Fibroblast of skin of left quadriceps (primary cell): ENCODE results near the gene LMBR1.
A peak's percentile ranks its signal among the peaks of the same experiment; 100 is the strongest.
"Not testable (repeated sequence)": the region's sequence is repeated elsewhere in the genome, so short reads cannot be mapped to it uniquely, and the experiment has no call there.

Experiments
- DNase-seq, 2 experiments: peaks; one replicate each; pipeline ENCODE4 v3.0.0-alpha.2; 2013; ENCODE audit warnings: low read depth in 2 of 2

LMBR1 gene

GRCh38 chr7:156906200-156906649 is 13.2 kb upstream of the LMBR1 start:
- peak in 1 of 2 experiments; percentile 29 for DNase-seq

GRCh38 chr7:156903232-156903909 is 10.4 kb upstream of the LMBR1 start:
- no peak for DNase-seq

- not testable (repeated sequence) for DNase-seq
Observed at GRCh38 chr7:156900093-156900492, 7.1 kb upstream of the LMBR1 start.

DNA sequence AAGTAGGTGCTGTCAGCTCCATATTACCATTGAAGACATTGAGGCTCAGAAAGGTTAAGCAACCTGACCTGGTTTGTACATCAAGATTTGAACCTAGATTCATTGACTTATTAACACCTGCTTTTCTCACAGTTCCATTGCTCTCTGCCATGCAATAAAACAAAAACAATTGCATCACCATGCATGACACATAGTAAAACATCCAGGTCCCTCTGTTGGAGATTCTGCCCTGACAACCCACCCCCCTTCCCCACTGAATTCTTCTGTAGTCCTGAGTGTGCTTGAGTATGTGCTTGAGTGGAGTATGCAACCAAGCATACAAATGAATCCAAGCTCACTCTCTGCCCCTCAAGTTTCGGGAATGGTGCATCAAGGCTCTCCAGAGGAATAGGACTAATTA is 6.0 kb upstream of the LMBR1 start:
- no peak for DNase-seq

DNA sequence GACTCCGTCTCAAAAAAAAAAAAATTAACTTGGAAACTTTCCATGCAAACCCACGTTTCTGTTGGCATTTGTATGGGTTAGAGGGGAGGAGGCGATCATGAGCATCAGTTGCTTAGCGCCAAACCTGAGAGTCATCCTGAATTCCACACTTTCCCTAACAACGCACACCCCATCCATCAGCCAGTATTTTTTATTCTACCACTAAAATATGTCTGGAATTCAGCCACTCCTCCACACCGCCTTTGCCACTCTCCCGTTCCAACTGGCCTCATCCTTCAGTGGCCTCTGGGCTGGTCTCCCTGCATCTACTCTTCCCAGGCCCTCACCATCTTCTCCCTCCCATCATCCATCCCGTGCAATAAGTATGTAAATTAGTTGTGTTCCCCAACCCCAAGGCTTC is 4.7 kb upstream of the LMBR1 start:
- no peak for DNase-seq

- DNase-seq: no peak
Observed at GRCh38 chr7:156896388-156897022, 3.5 kb upstream of the LMBR1 start.

GRCh38 chr7:156895024-156895780 is 2.2 kb upstream of the LMBR1 start:
- no peak for DNase-seq

- DNase-seq: no peak
Observed at GRCh38 chr7:156892081-156892800, 742 bp downstream of the LMBR1 start.

- no peak for DNase-seq
Observed at GRCh38 chr7:156889746-156890145, 3.2 kb downstream of the LMBR1 start.

GRCh38 chr7:156889089-156889488 is 3.9 kb downstream of the LMBR1 start:
- peak in 1 of 2 experiments; percentile 13 for DNase-seq

DNA sequence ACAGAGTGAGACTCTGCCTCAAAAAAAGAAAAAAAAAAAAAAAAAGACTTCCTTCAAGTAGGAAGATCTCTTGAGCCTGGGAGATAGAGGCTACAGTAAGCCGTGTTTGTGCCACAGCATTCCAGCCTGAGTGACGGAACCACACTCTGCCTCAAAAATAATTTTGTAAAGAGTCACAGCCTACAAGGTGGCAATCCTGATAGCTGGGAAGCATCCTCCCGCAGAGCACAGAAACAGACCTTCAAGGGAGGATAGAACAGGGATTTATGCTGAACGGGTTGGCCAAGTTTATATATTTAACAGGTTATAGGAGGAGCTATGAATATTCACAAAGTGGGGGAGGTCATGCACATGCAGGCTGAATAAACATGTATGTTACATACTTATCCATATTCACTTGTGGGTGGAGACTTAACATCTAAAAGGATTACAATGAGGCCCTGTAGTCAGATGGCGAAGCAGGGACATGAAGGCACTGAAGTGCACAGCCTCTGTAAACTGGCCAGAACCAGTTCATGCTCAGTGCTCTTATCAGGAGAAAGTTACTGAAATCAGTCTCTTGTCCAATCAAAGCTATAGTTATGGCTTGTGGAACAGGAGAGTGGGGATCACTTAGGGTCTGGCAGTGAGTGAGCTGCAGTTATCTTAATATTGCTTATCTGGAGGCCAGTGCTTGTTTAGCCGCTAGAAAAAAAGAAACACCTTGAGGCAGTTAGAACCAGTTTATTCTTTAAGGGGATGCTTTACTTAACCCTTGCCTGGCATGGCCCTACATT is 6.8 kb downstream of the LMBR1 start:
- no peak for DNase-seq

DNA sequence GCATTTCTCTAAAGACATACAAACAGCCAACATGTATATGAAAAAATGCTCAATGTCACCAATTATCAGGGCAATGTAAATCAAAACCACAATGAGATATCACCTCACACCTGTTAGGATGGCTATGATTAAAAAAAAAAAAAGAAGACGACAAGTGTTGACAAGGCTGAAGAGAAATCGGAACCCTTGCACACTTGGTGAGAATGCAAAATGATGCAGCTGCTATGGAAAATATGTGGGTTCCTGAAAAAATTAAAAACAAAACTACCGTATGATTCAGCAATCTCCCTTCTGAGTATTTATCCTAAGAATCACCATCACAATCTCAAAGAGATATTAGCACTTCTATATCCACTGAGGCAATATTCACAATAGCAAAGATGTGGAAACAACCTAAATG is 11.3 kb downstream of the LMBR1 start:
- no peak for DNase-seq

- DNase-seq: no peak
Observed at GRCh38 chr7:156875766-156876165, 17.2 kb downstream of the LMBR1 start.

GRCh38 chr7:156868363-156868762 is 24.6 kb downstream of the LMBR1 start:
- not testable (repeated sequence) for DNase-seq

DNA sequence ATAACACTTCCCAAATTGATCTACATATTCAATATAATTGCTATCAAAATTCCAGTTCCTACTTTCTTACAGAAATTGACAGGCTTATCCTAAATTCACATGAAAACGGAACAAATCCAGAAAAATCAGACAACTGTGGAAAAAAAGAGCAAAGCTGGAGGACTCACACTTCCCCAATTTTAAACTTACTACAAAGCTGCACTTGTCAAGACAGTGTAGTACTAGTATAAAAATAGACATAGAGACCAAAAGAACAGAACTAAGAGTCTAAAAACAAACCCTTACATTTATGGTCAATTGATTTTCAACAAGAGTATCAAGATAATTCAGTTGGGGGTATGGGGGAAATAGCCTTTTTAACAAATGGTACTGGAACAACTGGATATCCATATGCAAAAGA is 27.5 kb downstream of the LMBR1 start:
- no peak for DNase-seq

DNA sequence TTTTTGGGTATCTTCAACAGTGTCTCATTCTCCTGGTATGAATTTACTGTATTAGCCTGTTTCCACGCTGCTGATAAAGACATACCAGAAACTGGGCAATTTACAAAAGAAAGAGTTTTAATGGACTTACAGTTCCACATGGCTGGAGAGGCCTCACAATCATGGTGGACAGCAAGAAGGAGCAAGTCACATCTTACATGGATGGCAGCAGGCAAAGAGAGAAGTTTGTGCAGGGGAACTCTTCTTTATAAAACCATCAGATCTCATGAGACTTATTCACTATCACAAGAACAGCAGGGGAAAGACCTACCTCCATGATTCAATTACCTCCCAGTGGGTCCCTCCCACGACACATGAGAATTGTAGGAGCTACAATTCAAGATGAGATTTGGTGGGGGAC is 31.0 kb downstream of the LMBR1 start:
- not testable (repeated sequence) for DNase-seq

DNA sequence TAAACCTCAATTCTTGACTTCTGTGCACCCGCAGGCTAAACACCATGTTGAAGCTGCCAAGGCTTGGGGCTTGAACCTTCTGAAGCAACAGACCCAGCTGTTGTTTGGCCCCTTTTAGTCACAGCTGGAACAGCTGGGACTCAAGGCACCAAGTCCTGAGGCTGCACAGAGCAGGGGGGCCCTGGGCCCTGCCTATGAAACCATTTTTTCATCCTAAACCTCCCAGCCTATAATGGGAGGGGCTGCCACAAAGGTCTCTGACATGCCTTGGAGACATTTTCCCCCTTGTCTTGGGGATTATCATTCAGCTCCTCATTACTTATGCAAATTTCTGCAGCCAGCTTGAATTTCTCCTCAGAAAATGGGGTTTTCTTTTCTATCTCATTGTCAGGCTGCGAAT is 31.8 kb downstream of the LMBR1 start:
- DNase-seq: no peak

DNA sequence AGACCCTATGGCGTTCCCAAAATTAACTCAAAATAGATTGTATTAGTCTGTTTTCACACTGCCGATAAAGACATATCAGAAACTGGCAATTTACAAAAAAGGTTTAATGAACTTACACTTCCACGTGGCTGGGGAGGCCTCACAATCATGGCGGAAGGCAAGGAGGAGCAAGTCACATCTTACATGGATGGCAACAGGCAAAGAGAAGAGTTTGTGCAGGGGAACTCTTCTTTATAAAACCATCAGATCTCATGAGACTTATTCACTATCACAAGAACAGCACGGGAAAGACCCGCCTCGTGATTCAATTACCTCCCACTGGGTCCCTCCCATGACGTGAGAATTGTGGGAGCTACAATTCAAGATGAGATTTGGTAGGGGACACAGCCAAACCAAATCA is 32.9 kb downstream of the LMBR1 start:
- not testable (repeated sequence) for DNase-seq

- no peak for DNase-seq
Observed at GRCh38 chr7:156858523-156858922, 34.5 kb downstream of the LMBR1 start.

DNA sequence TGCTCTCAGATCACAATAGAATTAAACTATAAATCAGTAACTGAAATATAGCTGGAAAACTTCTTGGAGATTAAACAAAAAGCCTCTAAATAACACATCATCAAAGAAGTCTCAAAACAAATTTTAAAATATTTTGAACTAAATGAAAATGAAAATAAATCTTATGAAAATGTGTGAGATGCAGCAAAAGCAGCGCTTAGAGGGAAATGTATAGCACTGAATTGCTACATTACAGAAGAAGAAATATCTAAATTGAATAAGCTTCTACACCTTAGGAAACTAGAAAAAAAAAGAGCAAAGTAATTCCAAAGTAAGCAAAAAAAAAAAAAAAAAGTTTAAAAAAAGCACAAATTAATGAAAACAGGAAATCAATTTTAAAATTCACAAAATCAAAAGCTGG is 35.2 kb downstream of the LMBR1 start:
- DNase-seq: no peak

- no peak for DNase-seq
Observed at GRCh38 chr7:156854654-156855053, 38.3 kb downstream of the LMBR1 start.
